ENCODE data around the gene RASAL3.

- TF ChIP-seq, protein P1, sequence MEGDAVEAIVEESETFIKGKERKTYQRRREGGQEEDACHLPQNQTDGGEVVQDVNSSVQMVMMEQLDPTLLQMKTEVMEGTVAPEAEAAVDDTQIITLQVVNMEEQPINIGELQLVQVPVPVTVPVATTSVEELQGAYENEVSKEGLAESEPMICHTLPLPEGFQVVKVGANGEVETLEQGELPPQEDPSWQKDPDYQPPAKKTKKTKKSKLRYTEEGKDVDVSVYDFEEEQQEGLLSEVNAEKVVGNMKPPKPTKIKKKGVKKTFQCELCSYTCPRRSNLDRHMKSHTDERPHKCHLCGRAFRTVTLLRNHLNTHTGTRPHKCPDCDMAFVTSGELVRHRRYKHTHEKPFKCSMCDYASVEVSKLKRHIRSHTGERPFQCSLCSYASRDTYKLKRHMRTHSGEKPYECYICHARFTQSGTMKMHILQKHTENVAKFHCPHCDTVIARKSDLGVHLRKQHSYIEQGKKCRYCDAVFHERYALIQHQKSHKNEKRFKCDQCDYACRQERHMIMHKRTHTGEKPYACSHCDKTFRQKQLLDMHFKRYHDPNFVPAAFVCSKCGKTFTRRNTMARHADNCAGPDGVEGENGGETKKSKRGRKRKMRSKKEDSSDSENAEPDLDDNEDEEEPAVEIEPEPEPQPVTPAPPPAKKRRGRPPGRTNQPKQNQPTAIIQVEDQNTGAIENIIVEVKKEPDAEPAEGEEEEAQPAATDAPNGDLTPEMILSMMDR (IDR thresholded peaks at IDR 0.05; ENCODE audit: low read depth, low read length, missing input control): no peak
- TF ChIP-seq SP1 (IDR thresholded peaks at IDR 0.05) (no peak), TAF1 (conservative IDR thresholded peaks at IDR 0.05) (no peak), NR2F2 (IDR thresholded peaks at IDR 0.05) (no peak)
Measured at GRCh38 chr19:15443325-15443724, 21.0 kb downstream of the RASAL3 start.
